Neutrophil (primary cell): ENCODE measurements around the gene ZBED1.

Experiments used
- H3K27ac ChIP-seq: fragments of 200-600 bp; sonication (generic); 2 replicates; pipeline ENCODE4 v1.5.1; 2016; ENCODE audit warnings: mild to moderate bottlenecking, moderate library complexity
- H3K27me3 ChIP-seq: fragments of 200-600 bp; sonication (generic); 2 replicates; pipeline ENCODE4 v1.6.0; 2016; ENCODE audit warnings: mild to moderate bottlenecking
- H3K36me3 ChIP-seq: fragments of 200-600 bp; sonication (generic); 2 replicates; pipeline ENCODE4 v1.5.1; 2017
- H3K4me1 ChIP-seq, 2 experiments: fragments of 200-600 bp in 1 of 2; sonication (generic) in 1 of 2; 1 replicate in 1 of 2; 2 replicates in 1 of 2; pipeline versions ENCODE4 v1.5.1 to v1.6.1; 2013 to 2016; ENCODE audit warnings: low read depth in 1 of 2, low read length in 1 of 2, mild to moderate bottlenecking in 1 of 2, moderate library complexity in 1 of 2; ENCODE audit not compliant: control insufficient read depth in 1 of 2, insufficient read depth in 1 of 2
- H3K4me3 ChIP-seq, 2 experiments: fragments of 200-600 bp in 1 of 2; sonication (generic) in 1 of 2; 1 replicate in 1 of 2; 2 replicates in 1 of 2; pipeline ENCODE4 v1.5.1; 2013 to 2016; ENCODE audit warnings: low read depth in 1 of 2, low read length in 1 of 2, mild to moderate bottlenecking in 1 of 2, moderate library complexity in 1 of 2
- H3K9me3 ChIP-seq: fragments of 200-600 bp; sonication (generic); 2 replicates; pipeline ENCODE4 v1.5.1; 2016
- CTCF ChIP-seq: fragments of 200-600 bp; sonication (generic); IDR thresholded peaks from 2 replicates; pipeline ENCODE4 v1.5.1; 2016; ENCODE audit warnings: antibody characterized with exemption

Gene ZBED1

GRCh38 chrX:2545144-2545543, 44.4 kb upstream of the ZBED1 start:
- Histone ChIP-seq H3K9me3 (no peaks in the 10 kb centered on the region), H3K27ac (no peak overlapping the region), H3K27me3 (no peaks in the 10 kb centered on the region), H3K4me3 (no peak overlapping the region), H3K36me3 (no peaks in the 10 kb centered on the region), H3K4me1 (no peaks in the 10 kb centered on the region)
- TF ChIP-seq CTCF = no peak

- no peak overlapping the region for H3K27ac ChIP-seq
- no peak for TF ChIP-seq CTCF
These were observed 42.2 kb upstream of the ZBED1 start for GRCh38 chrX:2542826-2543521.

GRCh38 chrX:2541603-2542002, 40.8 kb upstream of the ZBED1 start:
- H3K4me1 ChIP-seq = no peaks in the 10 kb centered on the region
- no peaks in the 10 kb centered on the region for H3K9me3 ChIP-seq
- H3K36me3 ChIP-seq = no peaks in the 10 kb centered on the region
- no peaks in the 10 kb centered on the region for H3K27me3 ChIP-seq
- no peak overlapping the region for H3K4me3 ChIP-seq
- H3K27ac ChIP-seq = no peak overlapping the region
- TF ChIP-seq CTCF = no peak

More at GRCh38 chrX:2542826-2543521, 42.2 kb upstream of the ZBED1 start:
- no peak overlapping the region for H3K4me3 ChIP-seq
- no peaks in the 10 kb centered on the region for H3K4me1 ChIP-seq
- H3K27me3 ChIP-seq = no peaks in the 10 kb centered on the region
- H3K36me3 ChIP-seq = no peaks in the 10 kb centered on the region
- H3K9me3 ChIP-seq = no peaks in the 10 kb centered on the region

- Histone ChIP-seq H3K4me3 (no peak overlapping the region), H3K27ac (no peak overlapping the region), H3K36me3 (no peaks in the 10 kb centered on the region), H3K4me1 (no peaks in the 10 kb centered on the region), H3K27me3 (peaks cover 7% of the 10 kb centered on the region), H3K9me3 (no peaks in the 10 kb centered on the region)
- TF ChIP-seq CTCF = no peak
These were observed 39.7 kb upstream of the ZBED1 start for GRCh38 chrX:2540426-2540947.

GRCh38 chrX:2539586-2539985, 38.8 kb upstream of the ZBED1 start:
- Histone ChIP-seq H3K4me1 (no peaks in the 10 kb centered on the region), H3K9me3 (no peaks in the 10 kb centered on the region), H3K36me3 (no peaks in the 10 kb centered on the region), H3K27me3 (peaks cover 7% of the 10 kb centered on the region), H3K27ac (no peak overlapping the region), H3K4me3 (no peak overlapping the region)
- TF ChIP-seq CTCF = no peak
